Astrocyte of the cerebellum (primary cell): ENCODE results near the gene OGFR.

Experiments
- DNase-seq: peaks from one replicate; pipeline ENCODE4 v3.0.0-alpha.2; 2011; ENCODE audit warnings: low read depth
- H3K4me3 ChIP-seq: 2 replicates; pipeline ENCODE4 v1.5.1; 2011; ENCODE audit warnings: mild to moderate bottlenecking, low read depth, low read length, moderate library complexity
- in situ Hi-C: cut with HindIII; loops from 2 replicates; pipeline ENCODE4 v1.10.0; 2017; ENCODE audit warnings: low sequenced_read_pairs
- TF ChIP-seq, protein P1 (sequence below): IDR thresholded peaks from 2 replicates; pipeline ENCODE4 v1.5.1; 2012; ENCODE audit warnings: low read length, low read depth, moderate library complexity, mild to moderate bottlenecking; ENCODE audit errors: missing control alignments

OGFR gene, protein sequence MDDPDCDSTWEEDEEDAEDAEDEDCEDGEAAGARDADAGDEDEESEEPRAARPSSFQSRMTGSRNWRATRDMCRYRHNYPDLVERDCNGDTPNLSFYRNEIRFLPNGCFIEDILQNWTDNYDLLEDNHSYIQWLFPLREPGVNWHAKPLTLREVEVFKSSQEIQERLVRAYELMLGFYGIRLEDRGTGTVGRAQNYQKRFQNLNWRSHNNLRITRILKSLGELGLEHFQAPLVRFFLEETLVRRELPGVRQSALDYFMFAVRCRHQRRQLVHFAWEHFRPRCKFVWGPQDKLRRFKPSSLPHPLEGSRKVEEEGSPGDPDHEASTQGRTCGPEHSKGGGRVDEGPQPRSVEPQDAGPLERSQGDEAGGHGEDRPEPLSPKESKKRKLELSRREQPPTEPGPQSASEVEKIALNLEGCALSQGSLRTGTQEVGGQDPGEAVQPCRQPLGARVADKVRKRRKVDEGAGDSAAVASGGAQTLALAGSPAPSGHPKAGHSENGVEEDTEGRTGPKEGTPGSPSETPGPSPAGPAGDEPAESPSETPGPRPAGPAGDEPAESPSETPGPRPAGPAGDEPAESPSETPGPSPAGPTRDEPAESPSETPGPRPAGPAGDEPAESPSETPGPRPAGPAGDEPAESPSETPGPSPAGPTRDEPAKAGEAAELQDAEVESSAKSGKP

DNA sequence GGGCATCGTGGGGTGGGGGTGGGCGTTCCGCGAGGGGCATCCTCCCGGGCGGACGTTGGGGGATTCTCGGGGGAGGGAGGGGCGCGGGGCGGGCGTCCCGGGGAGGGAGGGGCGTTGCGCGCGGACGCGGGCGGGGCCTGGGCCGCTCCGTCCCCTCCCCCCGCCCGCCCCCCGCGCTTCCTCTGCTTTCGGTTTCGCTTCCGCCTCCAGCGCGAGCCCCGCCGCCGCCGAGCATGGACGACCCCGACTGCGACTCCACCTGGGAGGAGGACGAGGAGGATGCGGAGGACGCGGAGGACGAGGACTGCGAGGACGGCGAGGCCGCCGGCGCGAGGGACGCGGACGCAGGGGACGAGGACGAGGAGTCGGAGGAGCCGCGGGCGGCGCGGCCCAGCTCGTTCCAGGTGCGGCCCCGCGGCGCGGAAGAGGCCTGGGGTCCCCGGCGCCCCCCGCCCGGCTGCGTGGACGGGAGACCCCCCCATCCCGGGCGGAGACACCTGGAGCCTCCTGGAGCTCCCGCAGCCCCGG, at the start of gene OGFR:
TSS of gene OGFR (plus strand) at position 209 of the 528 bp plus-strand sequence. CDS start at position 234, 25 bp downstream.
- TF ChIP-seq, protein P1, sequence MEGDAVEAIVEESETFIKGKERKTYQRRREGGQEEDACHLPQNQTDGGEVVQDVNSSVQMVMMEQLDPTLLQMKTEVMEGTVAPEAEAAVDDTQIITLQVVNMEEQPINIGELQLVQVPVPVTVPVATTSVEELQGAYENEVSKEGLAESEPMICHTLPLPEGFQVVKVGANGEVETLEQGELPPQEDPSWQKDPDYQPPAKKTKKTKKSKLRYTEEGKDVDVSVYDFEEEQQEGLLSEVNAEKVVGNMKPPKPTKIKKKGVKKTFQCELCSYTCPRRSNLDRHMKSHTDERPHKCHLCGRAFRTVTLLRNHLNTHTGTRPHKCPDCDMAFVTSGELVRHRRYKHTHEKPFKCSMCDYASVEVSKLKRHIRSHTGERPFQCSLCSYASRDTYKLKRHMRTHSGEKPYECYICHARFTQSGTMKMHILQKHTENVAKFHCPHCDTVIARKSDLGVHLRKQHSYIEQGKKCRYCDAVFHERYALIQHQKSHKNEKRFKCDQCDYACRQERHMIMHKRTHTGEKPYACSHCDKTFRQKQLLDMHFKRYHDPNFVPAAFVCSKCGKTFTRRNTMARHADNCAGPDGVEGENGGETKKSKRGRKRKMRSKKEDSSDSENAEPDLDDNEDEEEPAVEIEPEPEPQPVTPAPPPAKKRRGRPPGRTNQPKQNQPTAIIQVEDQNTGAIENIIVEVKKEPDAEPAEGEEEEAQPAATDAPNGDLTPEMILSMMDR = no peak
- in situ Hi-C loops = no loop called here
- peak within 1 kb of the TSS; percentile 68 for H3K4me3 ChIP-seq
- no peak for DNase-seq

DNA sequence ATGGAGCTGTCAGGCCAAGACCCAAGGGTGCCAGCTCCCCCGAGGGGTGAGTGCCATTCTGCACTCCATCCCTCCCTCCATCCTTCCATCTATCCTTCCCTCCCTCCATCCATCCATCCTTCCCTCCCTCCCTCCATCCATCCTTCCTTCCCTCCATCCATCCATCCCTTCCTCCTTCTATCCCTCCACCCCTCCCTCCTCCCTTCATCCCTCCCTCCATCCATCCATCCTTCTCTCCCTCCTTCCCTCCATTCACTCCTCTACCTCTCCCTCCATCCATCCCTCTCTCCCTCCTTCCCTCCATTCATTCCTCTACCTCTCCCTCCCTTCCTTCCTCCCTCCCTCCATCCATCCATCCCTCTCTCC, 49.7 kb upstream of the OGFR start:
- DNase-seq = no peak
- in situ Hi-C loops = no loop called here
- H3K4me3 ChIP-seq = no peak overlapping the region
- TF ChIP-seq, protein P1 = no peak

DNA sequence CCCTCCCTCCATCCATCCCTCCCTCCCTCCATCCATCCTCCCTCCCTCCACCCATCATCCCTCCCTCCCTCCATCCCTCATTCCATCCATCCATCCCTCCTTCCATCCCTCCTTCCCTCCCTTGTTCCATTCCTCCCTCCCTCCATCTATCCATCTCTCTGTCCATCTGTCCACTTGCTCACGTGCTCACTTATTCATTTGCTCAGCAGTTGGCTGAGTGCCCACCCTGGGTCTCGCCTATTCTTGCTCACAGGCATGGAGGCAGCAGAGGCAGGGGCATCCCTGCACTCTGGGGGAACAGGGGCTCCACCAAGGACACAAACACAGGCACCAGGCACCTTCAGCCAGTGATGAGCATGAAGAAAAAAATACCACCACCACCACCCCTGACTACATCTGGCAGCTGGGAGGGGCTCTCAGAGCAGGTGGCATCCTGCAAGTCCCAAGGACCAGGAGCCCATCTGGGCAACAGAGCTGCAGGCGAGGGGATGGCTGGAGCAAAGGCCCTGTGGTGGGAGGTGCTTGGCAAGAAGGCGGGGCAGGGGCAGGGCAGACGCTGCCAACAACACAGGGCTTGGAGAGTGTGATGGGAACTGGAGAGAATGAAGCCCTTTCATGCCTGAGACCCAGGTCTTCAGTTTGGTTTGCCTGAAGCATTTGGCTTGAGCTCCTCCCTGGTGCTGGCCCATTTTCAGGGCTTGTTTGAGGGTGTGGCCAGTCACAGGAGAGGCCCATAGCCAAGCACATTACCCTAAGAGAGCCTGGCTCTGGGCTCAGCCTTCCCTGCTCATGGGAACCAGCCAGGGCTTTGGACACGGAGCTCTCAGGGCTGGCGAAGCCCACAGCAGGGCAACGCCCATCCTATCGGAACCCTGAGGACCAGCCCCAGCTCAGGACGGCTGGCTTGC, 48.6 kb upstream of the OGFR start:
- DNase-seq = no peak
- in situ Hi-C loops = no loop called here
- TF ChIP-seq, protein P1 = no peak
- no peak overlapping the region for H3K4me3 ChIP-seq

DNA sequence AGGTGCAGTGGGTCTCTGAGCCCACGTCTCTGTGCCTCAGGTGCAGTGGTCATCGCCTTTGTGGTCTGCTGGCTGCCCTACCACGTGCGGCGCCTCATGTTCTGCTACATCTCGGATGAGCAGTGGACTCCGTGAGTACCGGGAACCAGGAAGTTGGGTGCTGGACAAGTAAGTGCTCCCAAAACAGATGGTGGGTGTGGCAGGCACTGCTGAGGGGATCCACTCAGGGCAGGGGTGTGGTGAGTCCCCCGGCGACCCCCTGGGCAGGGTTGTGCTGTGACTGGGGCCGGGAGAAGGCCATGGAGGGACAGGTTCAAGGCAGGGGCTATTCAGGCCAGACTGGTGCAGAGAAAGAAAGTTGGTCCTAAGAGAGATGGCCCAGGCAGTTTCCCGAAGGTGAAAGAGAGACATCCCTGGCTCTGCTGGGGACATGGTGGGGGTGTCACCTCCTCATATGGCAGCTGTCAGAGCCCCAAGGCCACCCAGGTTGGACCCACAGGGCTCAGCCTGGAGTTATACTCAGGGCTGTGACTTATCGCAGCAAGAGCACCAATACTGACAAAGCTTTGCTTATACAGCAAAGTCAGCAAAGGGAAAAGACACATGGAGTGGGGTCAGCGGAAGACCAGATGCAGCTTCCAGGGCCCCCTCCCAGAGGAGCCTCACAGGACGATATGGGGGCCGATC, 46.3 kb upstream of the OGFR start:
- in situ Hi-C loops = no loop called here
- no peak overlapping the region for H3K4me3 ChIP-seq
- TF ChIP-seq, protein P1 = no peak
- no peak for DNase-seq

DNA sequence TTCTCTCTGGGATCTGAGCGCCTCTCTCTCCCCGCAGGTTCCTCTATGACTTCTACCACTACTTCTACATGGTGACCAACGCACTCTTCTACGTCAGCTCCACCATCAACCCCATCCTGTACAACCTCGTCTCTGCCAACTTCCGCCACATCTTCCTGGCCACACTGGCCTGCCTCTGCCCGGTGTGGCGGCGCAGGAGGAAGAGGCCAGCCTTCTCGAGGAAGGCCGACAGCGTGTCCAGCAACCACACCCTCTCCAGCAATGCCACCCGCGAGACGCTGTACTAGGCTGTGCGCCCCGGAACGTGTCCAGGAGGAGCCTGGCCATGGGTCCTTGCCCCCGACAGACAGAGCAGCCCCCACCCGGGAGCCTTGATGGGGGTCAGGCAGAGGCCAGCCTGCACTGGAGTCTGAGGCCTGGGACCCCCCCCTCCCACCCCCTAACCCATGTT, 44.6 kb upstream of the OGFR start:
- no peak for DNase-seq
- in situ Hi-C loops = no loop called here

More for the DNA sequence above, 44.6 kb upstream of the OGFR start:
- TF ChIP-seq, protein P1 = no peak
- H3K4me3 ChIP-seq = no peak overlapping the region
